Neuronal stem cell (in vitro differentiated cells): ENCODE measurements around the gene CA12.
A peak's percentile ranks its signal among the peaks of the same experiment; 100 is the strongest.

Source experiments
- DNase-seq: peaks from one replicate; pipeline ENCODE4 v3.0.0-alpha.2; 2013; ENCODE audit warnings: low spot score
- H2AFZ ChIP-seq: one replicate; pipeline ENCODE4 v1.6.1; 2013; ENCODE audit warnings: mild to moderate bottlenecking, low read length, inconsistent platforms
- H2AK5ac ChIP-seq: 2 replicates; pipeline ENCODE4 v1.6.1; 2013; ENCODE audit warnings: low read depth, mild to moderate bottlenecking, inconsistent platforms, low read length, moderate library complexity, mixed read lengths
- H2BK120ac ChIP-seq: 2 replicates; pipeline ENCODE4 v1.6.1; 2013; ENCODE audit warnings: low read depth, mild to moderate bottlenecking, inconsistent platforms, low read length, moderate library complexity, mixed read lengths
- H2BK12ac ChIP-seq: one replicate; pipeline ENCODE4 v1.6.1; 2013; ENCODE audit warnings: low read length, inconsistent platforms
- H2BK15ac ChIP-seq: 2 replicates; pipeline ENCODE4 v1.6.1; 2013; ENCODE audit warnings: mild to moderate bottlenecking, low read length, inconsistent platforms, mixed read lengths
- H2BK5ac ChIP-seq: one replicate; pipeline ENCODE4 v1.6.1; 2013; ENCODE audit warnings: inconsistent platforms, mild to moderate bottlenecking, low read length, moderate library complexity
- H3K14ac ChIP-seq: one replicate; pipeline ENCODE4 v1.6.1; 2013; ENCODE audit warnings: low read length, inconsistent platforms
- H3K18ac ChIP-seq: 2 replicates; pipeline ENCODE4 v1.6.1; 2013; ENCODE audit warnings: low read length, inconsistent platforms
- H3K23ac ChIP-seq: 2 replicates; pipeline ENCODE4 v1.6.1; 2013; ENCODE audit warnings: low read depth, mild to moderate bottlenecking, mixed read lengths, low read length, inconsistent platforms; ENCODE audit not compliant: poor library complexity
- H3K27ac ChIP-seq: replicated peaks from 3 replicates; pipeline ENCODE4 v1.5.1; 2013; ENCODE audit warnings: low read length, inconsistent platforms
- H3K27me3 ChIP-seq, 3 experiments: 2 replicates each; pipeline ENCODE4 v1.6.1; 2013; ENCODE audit warnings: low read length in 3 of 3, mild to moderate bottlenecking in 2 of 3, inconsistent platforms in 1 of 3, low read depth in 1 of 3, mixed read lengths in 1 of 3, moderate library complexity in 1 of 3; ENCODE audit not compliant: control insufficient read depth in 3 of 3, insufficient read depth in 3 of 3
- H3K36me3 ChIP-seq, 2 donors: replicated peaks in 1 of 2; 2 replicates each; pipeline ENCODE4 v1.6.1; 2013; ENCODE audit warnings: low read length in 2 of 2; ENCODE audit not compliant: control insufficient read depth in 2 of 2, insufficient read depth in 2 of 2
- H3K4ac ChIP-seq: 2 replicates; pipeline ENCODE4 v1.6.1; 2013; ENCODE audit warnings: inconsistent platforms, mild to moderate bottlenecking, low read length, moderate library complexity
- H3K4me1 ChIP-seq, 2 donors: 1 replicate in 1 of 2; 2 replicates in 1 of 2; pipeline ENCODE4 v1.6.1; 2013; ENCODE audit warnings: low read length in 2 of 2, low read depth in 1 of 2; ENCODE audit not compliant: control insufficient read depth in 2 of 2, insufficient read depth in 1 of 2
- H3K4me2 ChIP-seq: one replicate; pipeline ENCODE4 v1.6.1; 2013; ENCODE audit warnings: mild to moderate bottlenecking, low read length, inconsistent platforms; ENCODE audit not compliant: insufficient read depth, poor library complexity, severe bottlenecking
- H3K4me3 ChIP-seq, 2 donors: 2 replicates each; pipeline ENCODE4 v1.5.1; 2013; ENCODE audit warnings: low read length in 2 of 2, mild to moderate bottlenecking in 2 of 2, inconsistent platforms in 1 of 2, moderate library complexity in 1 of 2
- H3K79me1 ChIP-seq: one replicate; pipeline ENCODE4 v1.6.1; 2013; ENCODE audit warnings: low read depth, mild to moderate bottlenecking, inconsistent platforms, low read length, moderate library complexity
- H3K9ac ChIP-seq: one replicate; pipeline ENCODE4 v1.6.1; 2013; ENCODE audit warnings: mild to moderate bottlenecking, low read depth, low read length, inconsistent platforms; ENCODE audit not compliant: poor library complexity
- H3K9me3 ChIP-seq, 2 donors: replicated peaks in 1 of 2; 2 replicates each; pipeline versions ENCODE3 to v1.6.1; 2013; ENCODE audit warnings: low read length in 2 of 2, mild to moderate bottlenecking in 2 of 2, inconsistent platforms in 1 of 2, low read depth in 1 of 2, mixed read lengths in 1 of 2, moderate library complexity in 1 of 2; ENCODE audit not compliant: control insufficient read depth in 2 of 2, insufficient read depth in 1 of 2
- H4K8ac ChIP-seq: one replicate; pipeline ENCODE4 v1.6.1; 2013; ENCODE audit warnings: low read depth, mild to moderate bottlenecking, inconsistent platforms, low read length, moderate library complexity
- H4K91ac ChIP-seq: one replicate; pipeline ENCODE4 v1.6.1; 2013; ENCODE audit warnings: low read length, low read depth, mild to moderate bottlenecking, inconsistent platforms; ENCODE audit not compliant: poor library complexity
- WGBS, 2 donors: extraction: QIAGEN DNeasy Blood & Tissue Kit; methylation state at CpG; one replicate each; pipeline ENCODE4 v1.1.7; 2013; ENCODE audit warnings: missing lambda C conversion rate in 2 of 2, mixed read lengths in 1 of 2; ENCODE audit not compliant: insufficient read length in 2 of 2, insufficient replicate concordance in 1 of 2; ENCODE audit errors: extremely low coverage in 2 of 2; 5-methylcytosine and 5-hydroxymethylcytosine counted together

Gene CA12

DNA sequence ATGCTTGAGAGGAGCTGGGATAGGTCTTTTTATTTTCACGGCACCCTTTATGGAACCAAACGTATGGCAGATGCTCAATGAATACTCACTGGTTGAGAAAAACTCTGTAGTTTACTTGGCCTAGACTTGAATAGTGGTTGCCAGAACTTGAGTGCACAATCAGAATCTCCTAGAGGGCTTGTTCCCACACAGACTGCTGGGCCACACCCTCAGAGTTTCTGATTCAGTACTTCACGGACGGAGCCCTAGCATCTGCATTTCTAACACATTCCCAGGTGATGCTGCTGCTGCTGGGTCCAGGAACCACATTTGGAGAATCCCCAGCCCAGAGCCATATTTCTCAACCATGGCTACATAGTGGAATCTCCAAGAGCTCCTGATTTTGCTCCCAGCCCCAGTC, 24.6 kb downstream of the CA12 start:
- Histone ChIP-seq H3K36me3 (no peaks in the 10 kb centered on the region), H3K14ac (no peak overlapping the region), H3K4me3 (no peak overlapping the region), H3K4me2 (no peak overlapping the region), H2AFZ (no peak overlapping the region), H4K91ac (no peak overlapping the region), H2AK5ac (no peak overlapping the region), H3K27me3 (peaks cover 0 to 34% (median 0%) of the 10 kb centered on the region in 3 experiments), H2BK120ac (no peak overlapping the region), H3K4ac (no peak overlapping the region), H3K27ac (no peak overlapping the region), H3K9me3 (peaks cover 0 to 2% of the 10 kb centered on the region in 2 donors), H3K4me1 (peaks cover 3 to 15% of the 10 kb centered on the region in 2 donors), H3K23ac (no peak overlapping the region), H2BK12ac (no peak overlapping the region), H2BK15ac (no peak overlapping the region), H3K9ac (no peak overlapping the region), H2BK5ac (no peak overlapping the region), H4K8ac (no peak overlapping the region), H3K79me1 (no peaks in the 10 kb centered on the region), H3K18ac (no peak overlapping the region)
- WGBS, 2 donors: no CpG with 5 or more reads among the region's 4 CpGs
- no peak for DNase-seq

GRCh38 chr15:63354821-63355650, 26.6 kb downstream of the CA12 start:
- Histone ChIP-seq H3K14ac (no peak overlapping the region), H3K4me1 (peaks cover 3 to 12% of the 10 kb centered on the region in 2 donors), H2BK12ac (peak overlapping the region; percentile 10), H3K4ac (no peak overlapping the region), H3K23ac (no peak overlapping the region), H4K91ac (no peak overlapping the region), H4K8ac (no peak overlapping the region), H3K18ac (no peak overlapping the region), H3K9me3 (peaks cover 0 to 2% of the 10 kb centered on the region in 2 donors), H3K27ac (no peak overlapping the region), H2AK5ac (no peak overlapping the region), H3K79me1 (no peaks in the 10 kb centered on the region), H3K27me3 (peaks cover 0 to 25% (median 0%) of the 10 kb centered on the region in 3 experiments), H3K4me3 (peak overlapping the region in 1 of 2 donors; percentile 8), H3K4me2 (no peak overlapping the region), H2BK15ac (no peak overlapping the region), H2AFZ (peak overlapping the region; percentile 20), H3K9ac (peak overlapping the region; percentile 18), H2BK120ac (no peak overlapping the region), H3K36me3 (no peaks in the 10 kb centered on the region), H2BK5ac (no peak overlapping the region)
- no peak for DNase-seq
- no CpG with 5 or more reads among the region's 22 CpGs for WGBS, 2 donors

- Histone ChIP-seq H3K4ac (no peak overlapping the region), H3K4me3 (no peak overlapping the region), H2BK12ac (no peak overlapping the region), H3K14ac (no peak overlapping the region), H3K4me1 (peaks cover 5 to 12% of the 10 kb centered on the region in 2 donors), H3K27me3 (peaks cover 0 to 15% (median 3%) of the 10 kb centered on the region in 3 experiments), H3K23ac (no peak overlapping the region), H2BK120ac (no peak overlapping the region), H3K27ac (no peak overlapping the region), H2AFZ (no peak overlapping the region), H3K36me3 (no peaks in the 10 kb centered on the region), H3K79me1 (no peaks in the 10 kb centered on the region), H3K9ac (no peak overlapping the region), H4K8ac (no peak overlapping the region), H2AK5ac (no peak overlapping the region), H3K4me2 (no peak overlapping the region), H2BK5ac (no peak overlapping the region), H3K9me3 (no peaks in the 10 kb centered on the region), H2BK15ac (no peak overlapping the region), H4K91ac (no peak overlapping the region), H3K18ac (no peak overlapping the region)
- no CpG with 5 or more reads among the region's 5 CpGs for WGBS, 2 donors
- DNase-seq: no peak
Measured at GRCh38 chr15:63353887-63354286, 27.8 kb downstream of the CA12 start.

GRCh38 chr15:63353261-63353660, 28.4 kb downstream of the CA12 start:
- H2AK5ac ChIP-seq: no peak overlapping the region
- H3K4ac ChIP-seq: no peak overlapping the region
- H4K8ac ChIP-seq: no peak overlapping the region
- no peak overlapping the region for H2BK120ac ChIP-seq
- peaks cover 0 to 9% (median 3%) of the 10 kb centered on the region in 3 experiments for H3K27me3 ChIP-seq
- no peaks in the 10 kb centered on the region for H3K79me1 ChIP-seq
- H3K23ac ChIP-seq: no peak overlapping the region
- H4K91ac ChIP-seq: no peak overlapping the region
- H3K4me2 ChIP-seq: no peak overlapping the region
- H2BK12ac ChIP-seq: no peak overlapping the region
- no peak overlapping the region for H3K18ac ChIP-seq
- peak overlapping the region; percentile 92 for H3K14ac ChIP-seq
- no peak overlapping the region for H2BK5ac ChIP-seq
- H3K9me3 ChIP-seq: no peaks in the 10 kb centered on the region
- no peak overlapping the region for H3K27ac ChIP-seq
- no peak overlapping the region for H3K9ac ChIP-seq
- WGBS, 2 donors: no CpG with 5 or more reads among the region's 8 CpGs
- DNase-seq: no peak
- H2BK15ac ChIP-seq: no peak overlapping the region
- no peak overlapping the region for H2AFZ ChIP-seq
- no peak overlapping the region for H3K4me3 ChIP-seq
- H3K4me1 ChIP-seq: peaks cover 5 to 9% of the 10 kb centered on the region in 2 donors
- no peaks in the 10 kb centered on the region for H3K36me3 ChIP-seq
